K562 (cell line): ENCODE measurements around the gene ZNF749. TPM values are rescaled to one million over a fixed set of nuclear protein-coding genes. Genes with fewer than 3 reads are reported as not detected.

Experiments used
- CBX3 ChIP-seq, 2 experiments: IDR thresholded peaks; 1 replicate in 1 of 2; 2 replicates in 1 of 2; pipeline ENCODE4 v1.6.1; 2012; ENCODE audit warnings: inconsistent platforms in 2 of 2, low read length in 2 of 2, borderline replicate concordance in 1 of 2, control low read depth in 1 of 2
- HCFC1 ChIP-seq: IDR thresholded peaks from 2 replicates; pipeline ENCODE4 v1.6.1; 2012; ENCODE audit warnings: low read depth, low read length, improper control_type of control experiment
- MIER1 ChIP-seq: fragments of 450-650 bp; IDR thresholded peaks from 2 replicates; pipeline ENCODE4 v1.6.1; 2016; ENCODE audit warnings: antibody characterized with exemption, mild to moderate bottlenecking, low read depth
- MYBL2 ChIP-seq, 2 experiments: fragments of 450-650 bp in 1 of 2; sonication (generic) in 1 of 2; formaldehyde crosslinking in 1 of 2; IDR thresholded peaks; 2 replicates each; pipeline versions ENCODE4 v1.6.1 to v1.8.1; 2017 to 2022; ENCODE audit warnings: borderline replicate concordance in 1 of 2, inconsistent platforms in 1 of 2, low read depth in 1 of 2, mild to moderate bottlenecking in 1 of 2, missing genetic modification reagents in 1 of 2, moderate library complexity in 1 of 2
- NR2F6 ChIP-seq: fragments of 450-650 bp; formaldehyde crosslinking; IDR thresholded peaks from 2 replicates; pipeline ENCODE4 v1.4.0; 2020; ENCODE audit warnings: mild to moderate bottlenecking
- PHF20 ChIP-seq: fragments of 450-650 bp; IDR thresholded peaks from 2 replicates; pipeline ENCODE4 v1.6.1; 2018; ENCODE audit not compliant: partially characterized antibody
- RBM39 ChIP-seq: fragments of 200-400 bp; formaldehyde crosslinking; optimal IDR thresholded peaks from 2 replicates; pipeline ENCODE3; 2018; ENCODE audit warnings: low read depth, low read length
- SMAD3 ChIP-seq: fragments of 450-650 bp; formaldehyde crosslinking; conservative IDR thresholded peaks from 2 replicates; pipeline ENCODE4 v1.4.0; 2020; ENCODE audit warnings: mild to moderate bottlenecking
- SRSF7 ChIP-seq: fragments of 200-400 bp; formaldehyde crosslinking; optimal IDR thresholded peaks from 2 replicates; pipeline ENCODE3; 2017; ENCODE audit warnings: mild to moderate bottlenecking, low read depth, low read length
- XRCC5 ChIP-seq: fragments of 200-400 bp; formaldehyde crosslinking; IDR thresholded peaks from 2 replicates; pipeline ENCODE4 v1.6.1; 2017; ENCODE audit warnings: low read depth, mild to moderate bottlenecking, low read length
- ZNF134 ChIP-seq: fragments of 250-450 bp; sonication (Bioruptor Pico); conservative IDR thresholded peaks from 2 replicates; pipeline ENCODE4 v1.4.0; 2020
- ZNF583 ChIP-seq: fragments of 250-450 bp; sonication (Bioruptor Pico); IDR thresholded peaks from 2 replicates; pipeline ENCODE4 v1.4.0; 2020
- ZNF780A ChIP-seq: fragments of 250-450 bp; sonication (Bioruptor Pico); IDR thresholded peaks from 2 replicates; pipeline ENCODE4 v1.5.0; 2021; ENCODE audit warnings: mild to moderate bottlenecking
- polyA plus RNA-seq, 8 experiments: library from polyadenylated mRNA; depleted of rRNA in 4 of 8; stranded (reverse) in 5 of 8; unstranded in 3 of 8; fragments of >200 nt; fragmentation: Nextera tagmentation in 2 of 8; fragmentation: Illumina TruSeq in 1 of 8; extraction: Ambion mirVana in 2 of 8; extraction: Trizol in 1 of 8; gene quantifications; 2 replicates each; pipeline versions ENCODE4 v1.2.1 to v1.2.3, GENCODE V29; 2011 to 2014; ENCODE audit warnings: inconsistent platforms in 1 of 8, missing spikeins in 1 of 8
- total RNA-seq, 7 experiments: library from RNA; depleted of rRNA in 6 of 7; stranded (reverse); fragments of >200 nt in 6 of 7; fragmentation: Illumina TruSeq in 2 of 7; extraction: Trizol in 2 of 7; gene quantifications; 2 replicates each; pipeline versions ENCODE4 v1.2.1 to v1.2.3, GENCODE V29; 2011 to 2021; ENCODE audit warnings: low replicate concordance in 1 of 7
- TF ChIP-seq, protein P1 (sequence below), 3 experiments: IDR thresholded peaks in 2 of 3; conservative IDR thresholded peaks in 1 of 3; 2 replicates each; pipeline ENCODE4 v1.5.1; 2011 to 2012; ENCODE audit warnings: low read length in 3 of 3, mild to moderate bottlenecking in 3 of 3, control low read depth in 2 of 3, improper control_type of control experiment in 1 of 3, inconsistent platforms in 1 of 3, low read depth in 1 of 3, mixed read lengths in 1 of 3, moderate library complexity in 1 of 3; ENCODE audit not compliant: insufficient read depth in 2 of 3
- TF ChIP-seq, protein P2 (sequence below): fragments of 250-450 bp; sonication (Bioruptor Pico); IDR thresholded peaks from 2 replicates; pipeline ENCODE4 v1.5.0; 2022; ENCODE audit warnings: mild to moderate bottlenecking
- TF ChIP-seq, protein P3 (sequence below): fragments of 250-450 bp; sonication (Bioruptor Pico); IDR thresholded peaks from 2 replicates; pipeline ENCODE4 v1.5.0; 2020; ENCODE audit warnings: mild to moderate bottlenecking, borderline replicate concordance
- TF ChIP-seq, protein P4 (sequence below), 2 experiments: fragments of 450-650 bp in 1 of 2; IDR thresholded peaks; 2 replicates each; pipeline ENCODE4 v1.6.1; 2011 to 2017; ENCODE audit warnings: low read depth in 2 of 2, antibody characterized with exemption in 1 of 2, borderline replicate concordance in 1 of 2, low read length in 1 of 2, mild to moderate bottlenecking in 1 of 2, mixed read lengths in 1 of 2; ENCODE audit not compliant: control insufficient read depth in 1 of 2

The ZNF749 gene
- total and polyA plus RNA-seq, 9 of the 15 experiments (the other 6 are each of a cell fraction or from before 2014, with no cell fraction given) = 5.3 to 33.2 (median 15.0) TPM

DNA sequence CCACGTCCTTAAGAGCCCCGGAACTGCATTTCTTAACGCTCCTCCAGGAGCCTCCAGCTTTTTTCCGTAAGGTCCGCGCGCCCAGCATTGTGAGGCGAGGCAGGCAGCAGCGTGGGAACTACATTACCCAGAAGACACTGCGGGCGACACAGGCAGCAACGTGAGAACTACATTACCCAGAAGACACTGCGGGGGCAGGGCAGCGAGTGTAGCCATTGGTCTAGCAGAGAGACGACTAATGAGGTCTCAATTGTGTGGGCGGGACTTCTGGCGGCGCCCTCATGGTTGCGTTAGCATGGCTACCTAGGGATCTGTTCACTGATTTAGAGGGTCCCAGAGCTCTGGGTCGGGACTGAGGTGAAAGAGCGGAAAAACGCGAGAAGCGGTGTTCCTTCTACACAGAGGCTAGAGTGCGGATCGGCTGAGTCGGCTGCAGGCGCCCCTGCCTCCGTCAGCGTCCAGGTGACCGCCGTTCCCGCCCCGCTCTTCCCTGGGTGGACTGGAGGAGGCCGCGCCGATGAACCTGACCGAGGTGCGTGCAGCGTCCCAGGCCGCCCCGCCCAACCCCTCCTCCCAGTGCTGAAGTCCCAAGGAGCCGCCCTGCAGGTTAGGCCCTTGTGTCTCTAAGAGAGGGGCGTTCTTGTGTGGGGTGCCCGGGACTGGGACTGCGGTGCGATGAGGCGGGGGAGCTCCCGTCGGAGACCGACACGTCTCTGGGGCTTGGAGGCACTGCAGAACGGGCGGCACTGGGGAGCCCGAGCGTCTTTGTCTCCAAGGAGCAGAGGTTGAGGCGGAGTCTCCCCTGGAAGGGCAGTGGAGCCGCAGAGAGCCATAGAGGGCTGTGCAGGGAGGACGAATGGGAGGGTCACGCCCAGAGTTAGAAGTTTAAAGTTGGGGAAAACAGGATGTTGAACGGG lies at the start of gene ZNF749 (continued):
- TF ChIP-seq, protein P1, sequence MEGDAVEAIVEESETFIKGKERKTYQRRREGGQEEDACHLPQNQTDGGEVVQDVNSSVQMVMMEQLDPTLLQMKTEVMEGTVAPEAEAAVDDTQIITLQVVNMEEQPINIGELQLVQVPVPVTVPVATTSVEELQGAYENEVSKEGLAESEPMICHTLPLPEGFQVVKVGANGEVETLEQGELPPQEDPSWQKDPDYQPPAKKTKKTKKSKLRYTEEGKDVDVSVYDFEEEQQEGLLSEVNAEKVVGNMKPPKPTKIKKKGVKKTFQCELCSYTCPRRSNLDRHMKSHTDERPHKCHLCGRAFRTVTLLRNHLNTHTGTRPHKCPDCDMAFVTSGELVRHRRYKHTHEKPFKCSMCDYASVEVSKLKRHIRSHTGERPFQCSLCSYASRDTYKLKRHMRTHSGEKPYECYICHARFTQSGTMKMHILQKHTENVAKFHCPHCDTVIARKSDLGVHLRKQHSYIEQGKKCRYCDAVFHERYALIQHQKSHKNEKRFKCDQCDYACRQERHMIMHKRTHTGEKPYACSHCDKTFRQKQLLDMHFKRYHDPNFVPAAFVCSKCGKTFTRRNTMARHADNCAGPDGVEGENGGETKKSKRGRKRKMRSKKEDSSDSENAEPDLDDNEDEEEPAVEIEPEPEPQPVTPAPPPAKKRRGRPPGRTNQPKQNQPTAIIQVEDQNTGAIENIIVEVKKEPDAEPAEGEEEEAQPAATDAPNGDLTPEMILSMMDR (IDR thresholded peaks at IDR 0.05 in 2 of 3, conservative IDR thresholded peaks at IDR 0.05 in 1 of 3; ENCODE audit: insufficient read depth in 2 of 3, low read depth in 1 of 3, low read length in 3 of 3) = 0 out of 6 replicates have a peak, but pooled peaks of 1 of the 3 experiments have one; percentile 6
- TF ChIP-seq SRSF7 (no peak), ZNF134 (CRISPR knock-in tag) (no peak), SMAD3 (CRISPR knock-in tag) (no peak), ZNF583 (CRISPR knock-in tag) (no peak), PHF20 (no peak), MYBL2 (IDR thresholded peaks at IDR 0.05; ENCODE audit: low read depth) (no peak), MYBL2 (CRISPR knock-in tag; IDR thresholded peaks at IDR 0.05; ENCODE audit: borderline replicate concordance) (no peak), RBM39 (no peak), NR2F6 (CRISPR knock-in tag) (no peak), ZNF780A (CRISPR knock-in tag) (no peak), MIER1 (no peak), HCFC1 (peak; percentile 99), CBX3 (IDR thresholded peaks at IDR 0.05; ENCODE audit: borderline replicate concordance in 1 of 2, low read length in 2 of 2) (no peak), XRCC5 (no peak)
- TF ChIP-seq, protein P2, sequence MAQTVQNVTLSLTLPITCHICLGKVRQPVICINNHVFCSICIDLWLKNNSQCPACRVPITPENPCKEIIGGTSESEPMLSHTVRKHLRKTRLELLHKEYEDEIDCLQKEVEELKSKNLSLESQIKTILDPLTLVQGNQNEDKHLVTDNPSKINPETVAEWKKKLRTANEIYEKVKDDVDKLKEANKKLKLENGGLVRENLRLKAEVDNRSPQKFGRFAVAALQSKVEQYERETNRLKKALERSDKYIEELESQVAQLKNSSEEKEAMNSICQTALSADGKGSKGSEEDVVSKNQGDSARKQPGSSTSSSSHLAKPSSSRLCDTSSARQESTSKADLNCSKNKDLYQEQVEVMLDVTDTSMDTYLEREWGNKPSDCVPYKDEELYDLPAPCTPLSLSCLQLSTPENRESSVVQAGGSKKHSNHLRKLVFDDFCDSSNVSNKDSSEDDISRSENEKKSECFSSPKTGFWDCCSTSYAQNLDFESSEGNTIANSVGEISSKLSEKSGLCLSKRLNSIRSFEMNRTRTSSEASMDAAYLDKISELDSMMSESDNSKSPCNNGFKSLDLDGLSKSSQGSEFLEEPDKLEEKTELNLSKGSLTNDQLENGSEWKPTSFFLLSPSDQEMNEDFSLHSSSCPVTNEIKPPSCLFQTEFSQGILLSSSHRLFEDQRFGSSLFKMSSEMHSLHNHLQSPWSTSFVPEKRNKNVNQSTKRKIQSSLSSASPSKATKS (CRISPR knock-in tag) = no peak
- TF ChIP-seq, protein P3, sequence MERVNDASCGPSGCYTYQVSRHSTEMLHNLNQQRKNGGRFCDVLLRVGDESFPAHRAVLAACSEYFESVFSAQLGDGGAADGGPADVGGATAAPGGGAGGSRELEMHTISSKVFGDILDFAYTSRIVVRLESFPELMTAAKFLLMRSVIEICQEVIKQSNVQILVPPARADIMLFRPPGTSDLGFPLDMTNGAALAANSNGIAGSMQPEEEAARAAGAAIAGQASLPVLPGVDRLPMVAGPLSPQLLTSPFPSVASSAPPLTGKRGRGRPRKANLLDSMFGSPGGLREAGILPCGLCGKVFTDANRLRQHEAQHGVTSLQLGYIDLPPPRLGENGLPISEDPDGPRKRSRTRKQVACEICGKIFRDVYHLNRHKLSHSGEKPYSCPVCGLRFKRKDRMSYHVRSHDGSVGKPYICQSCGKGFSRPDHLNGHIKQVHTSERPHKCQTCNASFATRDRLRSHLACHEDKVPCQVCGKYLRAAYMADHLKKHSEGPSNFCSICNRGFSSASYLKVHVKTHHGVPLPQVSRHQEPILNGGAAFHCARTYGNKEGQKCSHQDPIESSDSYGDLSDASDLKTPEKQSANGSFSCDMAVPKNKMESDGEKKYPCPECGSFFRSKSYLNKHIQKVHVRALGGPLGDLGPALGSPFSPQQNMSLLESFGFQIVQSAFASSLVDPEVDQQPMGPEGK = no peak
- TF ChIP-seq, protein P4, sequence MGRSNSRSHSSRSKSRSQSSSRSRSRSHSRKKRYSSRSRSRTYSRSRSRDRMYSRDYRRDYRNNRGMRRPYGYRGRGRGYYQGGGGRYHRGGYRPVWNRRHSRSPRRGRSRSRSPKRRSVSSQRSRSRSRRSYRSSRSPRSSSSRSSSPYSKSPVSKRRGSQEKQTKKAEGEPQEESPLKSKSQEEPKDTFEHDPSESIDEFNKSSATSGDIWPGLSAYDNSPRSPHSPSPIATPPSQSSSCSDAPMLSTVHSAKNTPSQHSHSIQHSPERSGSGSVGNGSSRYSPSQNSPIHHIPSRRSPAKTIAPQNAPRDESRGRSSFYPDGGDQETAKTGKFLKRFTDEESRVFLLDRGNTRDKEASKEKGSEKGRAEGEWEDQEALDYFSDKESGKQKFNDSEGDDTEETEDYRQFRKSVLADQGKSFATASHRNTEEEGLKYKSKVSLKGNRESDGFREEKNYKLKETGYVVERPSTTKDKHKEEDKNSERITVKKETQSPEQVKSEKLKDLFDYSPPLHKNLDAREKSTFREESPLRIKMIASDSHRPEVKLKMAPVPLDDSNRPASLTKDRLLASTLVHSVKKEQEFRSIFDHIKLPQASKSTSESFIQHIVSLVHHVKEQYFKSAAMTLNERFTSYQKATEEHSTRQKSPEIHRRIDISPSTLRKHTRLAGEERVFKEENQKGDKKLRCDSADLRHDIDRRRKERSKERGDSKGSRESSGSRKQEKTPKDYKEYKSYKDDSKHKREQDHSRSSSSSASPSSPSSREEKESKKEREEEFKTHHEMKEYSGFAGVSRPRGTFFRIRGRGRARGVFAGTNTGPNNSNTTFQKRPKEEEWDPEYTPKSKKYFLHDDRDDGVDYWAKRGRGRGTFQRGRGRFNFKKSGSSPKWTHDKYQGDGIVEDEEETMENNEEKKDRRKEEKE (IDR thresholded peaks at IDR 0.05; ENCODE audit: borderline replicate concordance in 1 of 2, control insufficient read depth in 1 of 2, low read depth in 2 of 2, low read length in 1 of 2) = no peak
